Astrocyte (in vitro differentiated cells and primary cell): ENCODE results near the gene ACAN.

Experiments
- EZH2 ChIP-seq: IDR thresholded peaks from 2 replicates; pipeline ENCODE4 v1.6.1; 2012; ENCODE audit warnings: mild to moderate bottlenecking, low read length, inconsistent platforms; ENCODE audit not compliant: insufficient read depth
- TF ChIP-seq, protein P1 (sequence below): IDR thresholded peaks from 2 replicates; pipeline ENCODE4 v1.5.1; 2011; ENCODE audit warnings: low read depth, mild to moderate bottlenecking, inconsistent platforms, low read length, moderate library complexity; ENCODE audit not compliant: insufficient read depth

DNA sequence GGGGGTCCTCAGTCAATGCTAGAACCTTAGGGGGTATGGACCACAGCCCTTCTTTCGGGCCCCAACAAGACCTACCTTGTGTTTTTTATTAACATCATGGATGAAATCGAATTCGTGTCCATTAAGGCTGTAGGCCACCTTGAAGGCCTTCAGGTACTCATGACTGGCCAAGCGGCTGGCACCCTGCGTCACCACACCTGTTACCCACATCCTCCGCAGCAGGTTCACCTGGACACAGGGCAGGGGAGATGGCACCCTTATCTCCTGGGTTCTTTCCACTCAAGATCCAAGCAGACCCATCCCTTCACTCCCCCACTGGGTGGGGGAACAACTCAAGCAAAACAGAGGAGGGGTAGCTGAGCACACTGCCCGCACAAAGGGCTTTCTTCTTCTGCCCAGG, 103.3 kb downstream of the ACAN start:
- TF ChIP-seq, protein P1, sequence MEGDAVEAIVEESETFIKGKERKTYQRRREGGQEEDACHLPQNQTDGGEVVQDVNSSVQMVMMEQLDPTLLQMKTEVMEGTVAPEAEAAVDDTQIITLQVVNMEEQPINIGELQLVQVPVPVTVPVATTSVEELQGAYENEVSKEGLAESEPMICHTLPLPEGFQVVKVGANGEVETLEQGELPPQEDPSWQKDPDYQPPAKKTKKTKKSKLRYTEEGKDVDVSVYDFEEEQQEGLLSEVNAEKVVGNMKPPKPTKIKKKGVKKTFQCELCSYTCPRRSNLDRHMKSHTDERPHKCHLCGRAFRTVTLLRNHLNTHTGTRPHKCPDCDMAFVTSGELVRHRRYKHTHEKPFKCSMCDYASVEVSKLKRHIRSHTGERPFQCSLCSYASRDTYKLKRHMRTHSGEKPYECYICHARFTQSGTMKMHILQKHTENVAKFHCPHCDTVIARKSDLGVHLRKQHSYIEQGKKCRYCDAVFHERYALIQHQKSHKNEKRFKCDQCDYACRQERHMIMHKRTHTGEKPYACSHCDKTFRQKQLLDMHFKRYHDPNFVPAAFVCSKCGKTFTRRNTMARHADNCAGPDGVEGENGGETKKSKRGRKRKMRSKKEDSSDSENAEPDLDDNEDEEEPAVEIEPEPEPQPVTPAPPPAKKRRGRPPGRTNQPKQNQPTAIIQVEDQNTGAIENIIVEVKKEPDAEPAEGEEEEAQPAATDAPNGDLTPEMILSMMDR, result no peak
- no peak for TF ChIP-seq EZH2
